Osteocyte (in vitro differentiated cells): ENCODE results near the gene MAT2B. TPM values are rescaled to one million over a fixed set of nuclear protein-coding genes. Genes with fewer than 3 reads are reported as not detected.

Experiments used
- DNase-seq: peaks from one replicate; pipeline ENCODE4 v3.0.0; 2021; ENCODE audit warnings: mixed read lengths; ENCODE audit not compliant: unreplicated experiment; ENCODE audit errors: extremely low spot score
- H3K27ac Mint-ChIP-seq: one replicate; pipeline ENCODE4 v1.8.0; 2021; ENCODE audit warnings: mild to moderate bottlenecking, mixed read lengths; ENCODE audit not compliant: unreplicated experiment
- H3K27me3 Mint-ChIP-seq: one replicate; pipeline ENCODE4 v1.8.0; 2021; ENCODE audit warnings: mixed read lengths; ENCODE audit not compliant: unreplicated experiment
- H3K36me3 Mint-ChIP-seq: one replicate; pipeline ENCODE4 v1.8.0; 2021; ENCODE audit warnings: mixed read lengths; ENCODE audit not compliant: unreplicated experiment
- H3K4me1 Mint-ChIP-seq: one replicate; pipeline ENCODE4 v1.8.0; 2021; ENCODE audit warnings: mixed read lengths; ENCODE audit not compliant: unreplicated experiment
- H3K4me3 Mint-ChIP-seq: one replicate; pipeline ENCODE4 v1.8.0; 2021; ENCODE audit warnings: mild to moderate bottlenecking, moderate library complexity, mixed read lengths; ENCODE audit not compliant: unreplicated experiment
- H3K9me3 Mint-ChIP-seq: one replicate; pipeline ENCODE4 v1.8.0; 2021; ENCODE audit warnings: mixed read lengths; ENCODE audit not compliant: unreplicated experiment
- total RNA-seq: library from RNA; stranded (reverse); gene quantifications from 2 replicates; pipeline ENCODE4 v1.2.1, GENCODE V29; 2021
- TF ChIP-seq, protein P1 (sequence below): fragments of 200-600 bp; sonication (generic); IDR thresholded peaks from 2 replicates; pipeline ENCODE4 v1.5.0; 2021; ENCODE audit warnings: antibody characterized with exemption, mild to moderate bottlenecking, moderate library complexity

MAT2B gene
- total RNA-seq, 1 donor from 2014 or later: 47.0 TPM

DNA sequence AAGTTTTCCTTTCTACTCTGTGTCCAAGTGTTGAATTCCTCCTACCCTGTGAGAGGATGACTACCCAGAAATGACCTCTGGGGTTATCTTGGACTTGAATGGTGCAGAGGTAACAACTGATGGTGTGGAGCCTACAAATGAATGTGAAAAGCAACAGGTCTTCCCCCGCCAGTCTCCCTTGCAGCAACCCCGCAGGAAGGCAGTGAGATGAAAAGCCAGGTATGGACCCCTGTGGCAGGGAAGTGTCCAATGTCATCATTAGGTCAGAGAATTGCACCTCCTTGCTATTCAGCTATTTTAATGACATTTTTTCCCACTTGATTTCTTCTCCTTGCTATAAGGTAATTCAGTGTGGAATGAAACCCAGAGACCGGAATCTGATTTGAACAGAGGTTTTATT is 58.5 kb downstream of the MAT2B start:
- no peak overlapping the region for H3K27ac Mint-ChIP-seq
- H3K4me1 Mint-ChIP-seq: peaks cover 12% of the 10 kb centered on the region
- no peak for DNase-seq
- TF ChIP-seq, protein P1, sequence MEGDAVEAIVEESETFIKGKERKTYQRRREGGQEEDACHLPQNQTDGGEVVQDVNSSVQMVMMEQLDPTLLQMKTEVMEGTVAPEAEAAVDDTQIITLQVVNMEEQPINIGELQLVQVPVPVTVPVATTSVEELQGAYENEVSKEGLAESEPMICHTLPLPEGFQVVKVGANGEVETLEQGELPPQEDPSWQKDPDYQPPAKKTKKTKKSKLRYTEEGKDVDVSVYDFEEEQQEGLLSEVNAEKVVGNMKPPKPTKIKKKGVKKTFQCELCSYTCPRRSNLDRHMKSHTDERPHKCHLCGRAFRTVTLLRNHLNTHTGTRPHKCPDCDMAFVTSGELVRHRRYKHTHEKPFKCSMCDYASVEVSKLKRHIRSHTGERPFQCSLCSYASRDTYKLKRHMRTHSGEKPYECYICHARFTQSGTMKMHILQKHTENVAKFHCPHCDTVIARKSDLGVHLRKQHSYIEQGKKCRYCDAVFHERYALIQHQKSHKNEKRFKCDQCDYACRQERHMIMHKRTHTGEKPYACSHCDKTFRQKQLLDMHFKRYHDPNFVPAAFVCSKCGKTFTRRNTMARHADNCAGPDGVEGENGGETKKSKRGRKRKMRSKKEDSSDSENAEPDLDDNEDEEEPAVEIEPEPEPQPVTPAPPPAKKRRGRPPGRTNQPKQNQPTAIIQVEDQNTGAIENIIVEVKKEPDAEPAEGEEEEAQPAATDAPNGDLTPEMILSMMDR: no peak
- no peaks in the 10 kb centered on the region for H3K9me3 Mint-ChIP-seq
- H3K27me3 Mint-ChIP-seq: peaks cover 61% of the 10 kb centered on the region
- H3K36me3 Mint-ChIP-seq: no peaks in the 10 kb centered on the region
- no peak overlapping the region for H3K4me3 Mint-ChIP-seq

DNA sequence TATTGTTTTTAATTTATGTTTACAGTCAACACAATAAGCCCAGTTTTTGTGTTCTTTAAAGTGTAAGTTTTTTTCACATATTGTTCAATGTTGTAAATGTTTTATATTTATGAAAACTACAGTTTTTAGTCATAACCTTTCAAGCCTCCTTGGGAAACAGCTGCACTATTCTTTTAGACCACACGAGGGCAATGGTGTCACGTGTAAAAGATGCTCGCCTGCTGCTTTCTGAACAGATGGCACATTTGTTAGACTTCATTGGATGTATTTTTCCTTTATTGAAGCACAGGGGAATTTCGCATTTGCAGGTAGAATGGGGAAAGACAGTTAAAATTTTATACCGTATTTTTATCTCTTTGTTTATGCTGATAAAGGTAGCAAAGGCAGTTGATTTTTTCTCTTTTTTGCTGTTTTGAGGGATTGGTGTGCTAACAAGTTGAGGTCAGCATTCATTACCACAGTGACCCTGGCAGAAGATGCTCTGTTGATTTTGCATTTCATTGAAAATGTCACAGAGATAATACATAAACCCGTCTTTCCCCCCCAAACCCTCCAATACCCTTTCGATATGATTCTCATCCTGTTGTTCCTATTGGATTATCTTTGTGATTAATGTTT is 59.0 kb downstream of the MAT2B start:
- H3K9me3 Mint-ChIP-seq: no peaks in the 10 kb centered on the region
- TF ChIP-seq, protein P1: peak; percentile 86

DNA sequence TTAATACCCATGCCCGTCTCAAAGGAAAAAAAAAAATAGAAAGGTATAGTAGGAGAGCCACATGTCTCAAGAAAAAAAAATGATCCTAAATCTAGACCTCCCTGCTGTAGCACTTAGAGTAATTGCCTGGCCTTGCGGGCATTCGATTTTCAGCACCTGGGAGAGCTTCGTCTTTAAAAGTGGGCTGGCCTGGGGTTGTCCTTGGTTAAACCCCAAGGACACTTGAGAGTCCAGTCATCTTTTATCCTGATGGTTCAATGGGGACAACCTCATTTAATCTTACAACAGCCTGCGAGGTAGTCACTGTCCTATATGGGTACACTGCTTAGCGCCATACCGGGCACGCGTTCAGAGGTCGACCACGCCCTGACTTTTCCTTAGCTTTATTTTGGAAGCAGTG is 60.1 kb downstream of the MAT2B start:
- Mint-ChIP-seq H3K36me3 (no peaks in the 10 kb centered on the region), H3K27me3 (peaks cover 70% of the 10 kb centered on the region), H3K4me1 (peaks cover 12% of the 10 kb centered on the region), H3K9me3 (no peaks in the 10 kb centered on the region), H3K4me3 (peak overlapping the region; percentile 63), H3K27ac (no peak overlapping the region)
- DNase-seq: no peak
- TF ChIP-seq, protein P1: no peak

More for the DNA sequence above, 59.0 kb downstream of the MAT2B start:
- Mint-ChIP-seq H3K27ac (no peak overlapping the region), H3K4me1 (peaks cover 12% of the 10 kb centered on the region), H3K27me3 (peaks cover 66% of the 10 kb centered on the region), H3K4me3 (no peak overlapping the region), H3K36me3 (no peaks in the 10 kb centered on the region)
- no peak for DNase-seq

DNA sequence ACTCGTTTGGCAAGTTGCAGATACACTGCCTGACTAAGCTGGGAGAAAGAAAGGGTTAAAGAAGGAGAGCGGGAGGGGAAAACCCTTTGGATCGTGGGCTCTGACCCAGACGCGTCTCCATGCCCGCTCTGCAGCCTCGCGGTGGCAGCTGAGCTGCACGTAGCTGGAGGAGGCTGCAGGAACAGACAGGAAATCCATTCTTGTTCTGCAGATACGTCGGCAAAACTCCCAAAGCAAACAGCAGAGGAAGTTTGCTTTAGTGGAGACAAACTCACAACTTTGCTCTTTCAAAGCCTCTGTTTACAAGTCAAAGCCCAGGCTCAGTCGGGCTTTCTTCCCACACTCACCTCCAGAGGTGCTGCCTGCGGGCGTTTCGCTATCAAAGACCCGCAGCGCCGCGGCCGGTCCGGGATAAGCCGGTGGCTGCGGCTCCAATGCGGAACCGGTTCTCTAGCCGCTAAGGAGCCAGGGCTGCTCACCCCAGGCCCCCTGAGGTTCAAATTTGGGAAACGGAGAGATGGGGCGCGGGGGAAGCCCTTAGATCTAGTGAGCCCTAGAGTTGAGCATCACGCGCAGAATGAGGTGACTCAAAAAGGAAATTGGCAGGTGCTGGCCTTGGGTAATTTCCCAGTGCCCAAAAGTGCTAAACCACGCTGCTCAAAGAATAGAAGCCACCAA is 60.7 kb downstream of the MAT2B start:
- no peaks in the 10 kb centered on the region for H3K36me3 Mint-ChIP-seq
- peaks cover 68% of the 10 kb centered on the region for H3K27me3 Mint-ChIP-seq
- H3K9me3 Mint-ChIP-seq: no peaks in the 10 kb centered on the region
- no peak overlapping the region for H3K27ac Mint-ChIP-seq
- TF ChIP-seq, protein P1: no peak
- H3K4me1 Mint-ChIP-seq: peaks cover 12% of the 10 kb centered on the region
- peak overlapping the region; percentile 63 for H3K4me3 Mint-ChIP-seq
- DNase-seq: no peak

DNA sequence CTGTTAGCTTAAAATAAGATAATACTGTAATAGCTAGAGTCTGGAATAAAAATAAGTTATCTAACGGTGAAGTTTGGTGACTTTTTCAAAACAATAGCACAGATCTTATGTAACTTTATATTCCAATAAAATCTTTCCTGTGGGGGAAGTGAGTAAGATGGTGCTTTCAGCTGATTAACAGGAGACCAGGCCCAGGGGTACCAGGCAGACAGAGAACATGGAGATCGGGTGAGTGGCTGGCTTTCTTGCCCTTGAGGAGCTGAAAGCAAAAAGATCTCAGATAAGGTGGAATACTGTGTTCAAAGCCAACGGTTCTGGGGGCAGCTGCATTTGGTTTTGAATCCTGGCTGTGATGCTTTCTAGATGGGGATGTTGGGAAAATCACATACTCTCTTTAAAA is 61.3 kb downstream of the MAT2B start:
- H3K27me3 Mint-ChIP-seq: peaks cover 65% of the 10 kb centered on the region
- peak overlapping the region; percentile 8 for H3K4me3 Mint-ChIP-seq
- peaks cover 12% of the 10 kb centered on the region for H3K4me1 Mint-ChIP-seq
- H3K9me3 Mint-ChIP-seq: no peaks in the 10 kb centered on the region
- TF ChIP-seq, protein P1: no peak
- H3K36me3 Mint-ChIP-seq: no peaks in the 10 kb centered on the region
- H3K27ac Mint-ChIP-seq: no peak overlapping the region
- no peak for DNase-seq
